ENCODE data around the gene SLCO2A1. TPM values are rescaled to one million over a fixed set of nuclear protein-coding genes. Genes with fewer than 3 reads are reported as not detected.

Gene SLCO2A1
- total and polyA plus RNA-seq, 2 donors from 2014 or later, result 27.2 to 169 TPM

- no peaks in the 10 kb centered on the region for H3K27me3 ChIP-seq (ENCODE audit: control insufficient read depth, insufficient read depth, low read length)
- DNase-seq (peak in 3 of 5 donors; percentile 33 to 90 (median 82)), FAIRE-seq (peak; percentile 39)
- no peak overlapping the region for H3K9ac ChIP-seq (ENCODE audit: low read length in 3 of 3)
- no peaks in the 10 kb centered on the region for H3K9me3 ChIP-seq (ENCODE audit: control insufficient read depth in 2 of 3, insufficient read depth in 1 of 3, low read length in 3 of 3)
- H3K4me1 ChIP-seq (ENCODE audit: control insufficient read depth in 2 of 3, insufficient read depth in 2 of 3, low read depth in 1 of 3, low read length in 3 of 3), result peaks cover 0 to 3% (median 3%) of the 10 kb centered on the region in 3 donors
- TF ChIP-seq CTCF (IDR thresholded peaks at IDR 0.05; ENCODE audit: borderline replicate concordance, extremely low read depth, insufficient read depth), result peak; percentile 80
- intact Hi-C loops (cut with DNase I), result loop anchor here (5.0 kb wide), 1 partner anchor 108 kb away; no protein-coding TSS in a partner anchor
- H3K27ac ChIP-seq (ENCODE audit: low read depth in 2 of 2, low read length in 2 of 2), result no peak overlapping the region
- no peak overlapping the region for H3K4me3 ChIP-seq (ENCODE audit: low read length in 3 of 3)
- no peaks in the 10 kb centered on the region for H3K36me3 ChIP-seq (ENCODE audit: control insufficient read depth in 2 of 3, insufficient read depth in 3 of 3, low read length in 3 of 3)
Observed at GRCh38 chr3:133930341-133930933, 99.3 kb downstream of the SLCO2A1 start.

- Histone ChIP-seq H3K9ac (ENCODE audit: low read length in 3 of 3) (no peak overlapping the region), H3K9me3 (ENCODE audit: control insufficient read depth in 2 of 3, insufficient read depth in 1 of 3, low read length in 3 of 3) (no peaks in the 10 kb centered on the region), H3K36me3 (ENCODE audit: control insufficient read depth in 2 of 3, insufficient read depth in 3 of 3, low read length in 3 of 3) (no peaks in the 10 kb centered on the region), H3K4me3 (ENCODE audit: low read length in 3 of 3) (no peak overlapping the region), H3K27me3 (ENCODE audit: control insufficient read depth, insufficient read depth, low read length) (no peaks in the 10 kb centered on the region), H3K27ac (ENCODE audit: low read depth in 2 of 2, low read length in 2 of 2) (no peak overlapping the region), H3K4me1 (ENCODE audit: control insufficient read depth in 2 of 3, insufficient read depth in 2 of 3, low read depth in 1 of 3, low read length in 3 of 3) (peaks cover 0 to 3% (median 3%) of the 10 kb centered on the region in 3 donors)
- no peak for FAIRE-seq
- no peak for TF ChIP-seq CTCF (IDR thresholded peaks at IDR 0.05; ENCODE audit: borderline replicate concordance, extremely low read depth, insufficient read depth)
- DNase-seq, result peak in 1 of 5 donors; percentile 4
- intact Hi-C loops (cut with DNase I), result no loop called here
Observed at GRCh38 chr3:133928903-133929607, 100.7 kb downstream of the SLCO2A1 start.

GRCh38 chr3:133928136-133928893 is 101.4 kb downstream of the SLCO2A1 start:
- Histone ChIP-seq H3K27ac (ENCODE audit: low read depth in 2 of 2, low read length in 2 of 2) (no peak overlapping the region), H3K36me3 (ENCODE audit: control insufficient read depth in 2 of 3, insufficient read depth in 3 of 3, low read length in 3 of 3) (no peaks in the 10 kb centered on the region), H3K9ac (ENCODE audit: low read length in 3 of 3) (peak overlapping the region in 1 of 3 donors; percentile 20), H3K4me1 (ENCODE audit: control insufficient read depth in 2 of 3, insufficient read depth in 2 of 3, low read depth in 1 of 3, low read length in 3 of 3) (peaks cover 0 to 3% (median 3%) of the 10 kb centered on the region in 3 donors), H3K27me3 (ENCODE audit: control insufficient read depth, insufficient read depth, low read length) (no peaks in the 10 kb centered on the region), H3K4me3 (ENCODE audit: low read length in 3 of 3) (peak overlapping the region in 1 of 3 donors; percentile 42), H3K9me3 (ENCODE audit: control insufficient read depth in 2 of 3, insufficient read depth in 1 of 3, low read length in 3 of 3) (no peaks in the 10 kb centered on the region)
- TF ChIP-seq CTCF (IDR thresholded peaks at IDR 0.05; ENCODE audit: borderline replicate concordance, extremely low read depth, insufficient read depth), result no peak
- intact Hi-C loops (cut with DNase I), result no loop called here
- DNase-seq (no peak), FAIRE-seq (no peak)
